Measurements from ENCODE around the gene TGFA. TPM values are rescaled to one million over a fixed set of nuclear protein-coding genes. Genes with fewer than 3 reads are reported as not detected.

Gene TGFA
- total RNA-seq, 1 donor, result not detected

- no peaks in the 10 kb centered on the region for H3K4me1 ChIP-seq (ENCODE audit: insufficient read depth, low read length)
- no peak overlapping the region for H3K4me3 ChIP-seq (ENCODE audit: insufficient read depth, low read length)
- no peak for TF ChIP-seq CTCF (IDR thresholded peaks at IDR 0.05; ENCODE audit: extremely low read depth, low read depth, low read length)
- H3K79me2 ChIP-seq (ENCODE audit: insufficient read depth, low read length), result no peaks in the 10 kb centered on the region
- H3K4me2 ChIP-seq (ENCODE audit: insufficient read depth, low read length), result no peak overlapping the region
- DNase-seq (ENCODE audit: insufficient read length, low spot score, missing footprints), result no peak
- no peaks in the 10 kb centered on the region for H3K9me3 ChIP-seq (ENCODE audit: low read depth, low read length)
- no peaks in the 10 kb centered on the region for H3K36me3 ChIP-seq (ENCODE audit: insufficient read depth, low read length)
- H4K20me1 ChIP-seq (ENCODE audit: insufficient read depth, low read length), result no peaks in the 10 kb centered on the region
- H2AFZ ChIP-seq (ENCODE audit: low read length), result no peak overlapping the region
- no peak overlapping the region for H3K27ac ChIP-seq (ENCODE audit: low read depth, low read length)
- peaks cover 14% of the 10 kb centered on the region for H3K27me3 ChIP-seq (ENCODE audit: insufficient read depth, low read length)
These were observed 73.8 kb downstream of the TGFA start for GRCh38 chr2:70479816-70480215.

- no peak for TF ChIP-seq CTCF (IDR thresholded peaks at IDR 0.05; ENCODE audit: extremely low read depth, low read depth, low read length)
- no peaks in the 10 kb centered on the region for H3K36me3 ChIP-seq (ENCODE audit: insufficient read depth, low read length)
- no peak overlapping the region for H2AFZ ChIP-seq (ENCODE audit: low read length)
- H4K20me1 ChIP-seq (ENCODE audit: insufficient read depth, low read length), result no peaks in the 10 kb centered on the region
- peaks cover 9% of the 10 kb centered on the region for H3K27me3 ChIP-seq (ENCODE audit: insufficient read depth, low read length)
- H3K9me3 ChIP-seq (ENCODE audit: low read depth, low read length), result no peaks in the 10 kb centered on the region
- no peak overlapping the region for H3K4me3 ChIP-seq (ENCODE audit: insufficient read depth, low read length)
- no peak overlapping the region for H3K4me2 ChIP-seq (ENCODE audit: insufficient read depth, low read length)
- DNase-seq (ENCODE audit: insufficient read length, low spot score, missing footprints), result no peak
- no peaks in the 10 kb centered on the region for H3K79me2 ChIP-seq (ENCODE audit: insufficient read depth, low read length)
- H3K27ac ChIP-seq (ENCODE audit: low read depth, low read length), result no peak overlapping the region
- no peaks in the 10 kb centered on the region for H3K4me1 ChIP-seq (ENCODE audit: insufficient read depth, low read length)
These were observed 76.2 kb downstream of the TGFA start for GRCh38 chr2:70477441-70477844.

- no peaks in the 10 kb centered on the region for H3K9me3 ChIP-seq (ENCODE audit: low read depth, low read length)
- H3K27ac ChIP-seq (ENCODE audit: low read depth, low read length), result no peak overlapping the region
- no peak overlapping the region for H3K4me3 ChIP-seq (ENCODE audit: insufficient read depth, low read length)
- no peaks in the 10 kb centered on the region for H3K4me1 ChIP-seq (ENCODE audit: insufficient read depth, low read length)
- H3K79me2 ChIP-seq (ENCODE audit: insufficient read depth, low read length), result no peaks in the 10 kb centered on the region
- DNase-seq (ENCODE audit: insufficient read length, low spot score, missing footprints), result no peak
- no peaks in the 10 kb centered on the region for H4K20me1 ChIP-seq (ENCODE audit: insufficient read depth, low read length)
- no peak overlapping the region for H3K4me2 ChIP-seq (ENCODE audit: insufficient read depth, low read length)
- no peaks in the 10 kb centered on the region for H3K36me3 ChIP-seq (ENCODE audit: insufficient read depth, low read length)
- peaks cover 12% of the 10 kb centered on the region for H3K27me3 ChIP-seq (ENCODE audit: insufficient read depth, low read length)
- H2AFZ ChIP-seq (ENCODE audit: low read length), result no peak overlapping the region
- TF ChIP-seq CTCF (IDR thresholded peaks at IDR 0.05; ENCODE audit: extremely low read depth, low read depth, low read length), result no peak
These were observed 78.4 kb downstream of the TGFA start for GRCh38 chr2:70475266-70475665.

- H3K27ac ChIP-seq (ENCODE audit: low read depth, low read length), result no peak overlapping the region
- H3K27me3 ChIP-seq (ENCODE audit: insufficient read depth, low read length), result peaks cover 11% of the 10 kb centered on the region
- no peak overlapping the region for H3K4me3 ChIP-seq (ENCODE audit: insufficient read depth, low read length)
- no peak for DNase-seq (ENCODE audit: insufficient read length, low spot score, missing footprints)
- H3K36me3 ChIP-seq (ENCODE audit: insufficient read depth, low read length), result no peaks in the 10 kb centered on the region
- no peaks in the 10 kb centered on the region for H4K20me1 ChIP-seq (ENCODE audit: insufficient read depth, low read length)
- H3K4me2 ChIP-seq (ENCODE audit: insufficient read depth, low read length), result no peak overlapping the region
- H3K9me3 ChIP-seq (ENCODE audit: low read depth, low read length), result no peaks in the 10 kb centered on the region
- H2AFZ ChIP-seq (ENCODE audit: low read length), result no peak overlapping the region
- H3K79me2 ChIP-seq (ENCODE audit: insufficient read depth, low read length), result no peaks in the 10 kb centered on the region
- TF ChIP-seq CTCF (IDR thresholded peaks at IDR 0.05; ENCODE audit: extremely low read depth, low read depth, low read length), result no peak
- no peaks in the 10 kb centered on the region for H3K4me1 ChIP-seq (ENCODE audit: insufficient read depth, low read length)
These were observed 79.3 kb downstream of the TGFA start for GRCh38 chr2:70474256-70474848.
